Kidney (tissue), 2 donors: Measurements from ENCODE around the gene TXNDC9. TPM values are rescaled to one million over a fixed set of nuclear protein-coding genes. Genes with fewer than 3 reads are reported as not detected.

Experiments used
- polyA plus RNA-seq: library from polyadenylated mRNA; stranded (reverse); fragments of 350-450 nt; fragmentation: Illumina TruSeq; extraction: RNeasy Lipid Tissue Mini Kit (QIAGEN cat#74804); gene quantifications from one replicate; pipeline ENCODE4 v1.2.3, GENCODE V29; 2014; ENCODE audit warnings: low read depth, low replicate concordance; ENCODE audit not compliant: insufficient read depth
- total RNA-seq: library from RNA; stranded (reverse); fragmentation: NEBNext Ultra II Directional; extraction: Animal tissue kit (Norgen Biotek cat#: 25700); gene quantifications from one replicate; pipeline ENCODE4 v1.2.1, GENCODE V29; 2021
- donor health status: DM: yes; HTN: yes; CAD: no.

TXNDC9 gene
- total and polyA plus RNA-seq, 2 donors from 2014 or later: 31.7 to 38.7 TPM

Other genes with a start within 250 kb of the TXNDC9 start
- 6.3 TPM for gene C2orf15, start 194.6 kb downstream of the TXNDC9 start, total RNA-seq
- gene C2orf15, start 194.6 kb downstream of the TXNDC9 start, polyA plus RNA-seq: 6.6 TPM
- gene TSGA10, start 181.4 kb downstream of the TXNDC9 start, total RNA-seq: 16.1 TPM
- gene TSGA10, start 181.4 kb downstream of the TXNDC9 start, polyA plus RNA-seq: 5.3 TPM
- 10.3 TPM for gene LIPT1, start 181.4 kb downstream of the TXNDC9 start, total RNA-seq
- 12.2 TPM for gene LIPT1, start 181.4 kb downstream of the TXNDC9 start, polyA plus RNA-seq
- gene MITD1, start 155.3 kb downstream of the TXNDC9 start, total RNA-seq: 29.1 TPM
- gene MITD1, start 155.3 kb downstream of the TXNDC9 start, polyA plus RNA-seq: 38.0 TPM
- gene MRPL30, start 155.1 kb downstream of the TXNDC9 start, total RNA-seq: 24.6 TPM
- 31.2 TPM for gene MRPL30, start 155.1 kb downstream of the TXNDC9 start, polyA plus RNA-seq
- gene LYG2, start 80.7 kb downstream of the TXNDC9 start, total RNA-seq: not detected
- gene LYG2, start 80.7 kb downstream of the TXNDC9 start, polyA plus RNA-seq: not detected
- gene LYG1, start 35.1 kb downstream of the TXNDC9 start, total RNA-seq: 21.0 TPM
- 35.0 TPM for gene LYG1, start 35.1 kb downstream of the TXNDC9 start, polyA plus RNA-seq
- gene EIF5B, start 1.1 kb upstream of the TXNDC9 start, total RNA-seq: 39.7 TPM
- gene EIF5B, start 1.1 kb upstream of the TXNDC9 start, polyA plus RNA-seq: 36.9 TPM
- gene REV1, start 153.7 kb upstream of the TXNDC9 start, total RNA-seq: 41.3 TPM
- gene REV1, start 153.7 kb upstream of the TXNDC9 start, polyA plus RNA-seq: 16.9 TPM